OCI-LY3 (cell line): Measurements from ENCODE around the gene ITGBL1.

Experiments used
- H2AFZ ChIP-seq: fragments of 200-600, 300-600 bp; shearing (Covaris generic); 2 replicates; pipeline ENCODE4 v1.6.0; 2014; ENCODE audit warnings: antibody characterized with exemption, low read depth, low read length
- H3K27ac ChIP-seq: fragments of 200-600, 300-600 bp; sonication (generic); 2 replicates; pipeline ENCODE4 v1.5.1; 2014; ENCODE audit warnings: mild to moderate bottlenecking, low read length, moderate library complexity, mixed read lengths
- H3K27me3 ChIP-seq: fragments of 200-600, 300-600 bp; sonication (generic); 2 replicates; pipeline ENCODE4 v1.6.1; 2014; ENCODE audit warnings: low read depth, low read length, mixed read lengths
- H3K36me3 ChIP-seq: fragments of 200-600, 300-600 bp; sonication (generic); replicated peaks from 2 replicates; pipeline ENCODE3; 2014; ENCODE audit warnings: low read depth, low read length, mixed read lengths
- H3K4me1 ChIP-seq: fragments of 300-600, 200-600 bp; sonication (generic); 2 replicates; pipeline ENCODE4 v1.6.1; 2014; ENCODE audit warnings: low read length, mixed read lengths
- H3K4me2 ChIP-seq: fragments of 200-600, 300-600 bp; sonication (generic); 2 replicates; pipeline ENCODE4 v1.6.1; 2014; ENCODE audit warnings: low read length, mixed read lengths
- H3K4me3 ChIP-seq: fragments of 300-600, 200-600 bp; sonication (generic); 2 replicates; pipeline ENCODE4 v1.5.1; 2014; ENCODE audit warnings: antibody characterized with exemption, mild to moderate bottlenecking, low read length, moderate library complexity
- H3K79me2 ChIP-seq: fragments of 300-600, 200-600 bp; shearing (Covaris generic); 2 replicates; pipeline ENCODE4 v1.6.1; 2014; ENCODE audit warnings: mild to moderate bottlenecking, low read length, mixed read lengths
- H3K9ac ChIP-seq: fragments of 300-600, 200-600 bp; shearing (Covaris generic); 2 replicates; pipeline ENCODE4 v1.6.0; 2014; ENCODE audit warnings: mild to moderate bottlenecking, low read length, moderate library complexity
- H3K9me3 ChIP-seq: fragments of 200-600, 300-600 bp; shearing (Covaris generic); 2 replicates; pipeline ENCODE4 v1.6.1; 2014; ENCODE audit warnings: low read length, mixed read lengths; ENCODE audit not compliant: insufficient read depth
- H4K20me1 ChIP-seq: fragments of 200-600, 300-600 bp; sonication (generic); 2 replicates; pipeline ENCODE4 v1.6.1; 2016; ENCODE audit warnings: low read length, mixed read lengths; ENCODE audit not compliant: insufficient read depth
- EZH2phosphoT487 ChIP-seq: fragments of 200-600 bp; shearing (Covaris generic); IDR thresholded peaks from 2 replicates; pipeline ENCODE4 v1.6.1; 2018; ENCODE audit warnings: antibody characterized with exemption, mixed run types, low read depth
- TF ChIP-seq, protein P1 (sequence below): fragments of 200-600, 300-600 bp; sonication (generic); IDR thresholded peaks from 2 replicates; pipeline ENCODE4 v1.5.1; 2014; ENCODE audit warnings: antibody characterized with exemption, low read length, low read depth

Gene ITGBL1

GRCh38 chr13:101718496-101718895 is 266.0 kb downstream of the ITGBL1 start:
- no peak for TF ChIP-seq EZH2phosphoT487
- TF ChIP-seq, protein P1, sequence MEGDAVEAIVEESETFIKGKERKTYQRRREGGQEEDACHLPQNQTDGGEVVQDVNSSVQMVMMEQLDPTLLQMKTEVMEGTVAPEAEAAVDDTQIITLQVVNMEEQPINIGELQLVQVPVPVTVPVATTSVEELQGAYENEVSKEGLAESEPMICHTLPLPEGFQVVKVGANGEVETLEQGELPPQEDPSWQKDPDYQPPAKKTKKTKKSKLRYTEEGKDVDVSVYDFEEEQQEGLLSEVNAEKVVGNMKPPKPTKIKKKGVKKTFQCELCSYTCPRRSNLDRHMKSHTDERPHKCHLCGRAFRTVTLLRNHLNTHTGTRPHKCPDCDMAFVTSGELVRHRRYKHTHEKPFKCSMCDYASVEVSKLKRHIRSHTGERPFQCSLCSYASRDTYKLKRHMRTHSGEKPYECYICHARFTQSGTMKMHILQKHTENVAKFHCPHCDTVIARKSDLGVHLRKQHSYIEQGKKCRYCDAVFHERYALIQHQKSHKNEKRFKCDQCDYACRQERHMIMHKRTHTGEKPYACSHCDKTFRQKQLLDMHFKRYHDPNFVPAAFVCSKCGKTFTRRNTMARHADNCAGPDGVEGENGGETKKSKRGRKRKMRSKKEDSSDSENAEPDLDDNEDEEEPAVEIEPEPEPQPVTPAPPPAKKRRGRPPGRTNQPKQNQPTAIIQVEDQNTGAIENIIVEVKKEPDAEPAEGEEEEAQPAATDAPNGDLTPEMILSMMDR, result no peak
- Histone ChIP-seq H3K9ac (no peak overlapping the region), H3K4me2 (no peak overlapping the region), H3K27ac (no peak overlapping the region), H3K36me3 (no peaks in the 10 kb centered on the region), H3K27me3 (no peaks in the 10 kb centered on the region), H4K20me1 (no peaks in the 10 kb centered on the region), H2AFZ (no peak overlapping the region), H3K4me3 (no peak overlapping the region), H3K79me2 (no peaks in the 10 kb centered on the region), H3K9me3 (no peaks in the 10 kb centered on the region), H3K4me1 (no peaks in the 10 kb centered on the region)

GRCh38 chr13:101726681-101727080 is 274.2 kb downstream of the ITGBL1 start:
- no peaks in the 10 kb centered on the region for H3K36me3 ChIP-seq
- H3K9me3 ChIP-seq, result no peaks in the 10 kb centered on the region
- no peak overlapping the region for H2AFZ ChIP-seq
- peaks cover 3% of the 10 kb centered on the region; the same call in 1 of the 2 replicates for H3K27me3 ChIP-seq
- no peak overlapping the region for H3K9ac ChIP-seq
- peak overlapping the region; percentile 16; the same call in 1 of the 2 replicates for H3K4me2 ChIP-seq
- no peaks in the 10 kb centered on the region for H4K20me1 ChIP-seq
- no peaks in the 10 kb centered on the region for H3K4me1 ChIP-seq
- H3K79me2 ChIP-seq, result no peaks in the 10 kb centered on the region
- no peak overlapping the region for H3K4me3 ChIP-seq
- H3K27ac ChIP-seq, result no peak overlapping the region
- TF ChIP-seq EZH2phosphoT487, result no peak
- TF ChIP-seq, protein P1, result no peak

- H3K9me3 ChIP-seq, result no peaks in the 10 kb centered on the region
- H3K36me3 ChIP-seq, result no peaks in the 10 kb centered on the region
- no peak overlapping the region for H3K4me3 ChIP-seq
- H3K79me2 ChIP-seq, result no peaks in the 10 kb centered on the region
- no peak overlapping the region for H3K9ac ChIP-seq
- no peak overlapping the region for H3K4me2 ChIP-seq
- TF ChIP-seq EZH2phosphoT487, result no peak
- TF ChIP-seq, protein P1, result no peak
- H3K27me3 ChIP-seq, result peaks cover 3% of the 10 kb centered on the region; the same call in 1 of the 2 replicates
- H3K4me1 ChIP-seq, result no peaks in the 10 kb centered on the region
- H3K27ac ChIP-seq, result no peak overlapping the region
- H2AFZ ChIP-seq, result no peak overlapping the region
- no peaks in the 10 kb centered on the region for H4K20me1 ChIP-seq
Observed at GRCh38 chr13:101727118-101727517, 274.6 kb downstream of the ITGBL1 start.

DNA sequence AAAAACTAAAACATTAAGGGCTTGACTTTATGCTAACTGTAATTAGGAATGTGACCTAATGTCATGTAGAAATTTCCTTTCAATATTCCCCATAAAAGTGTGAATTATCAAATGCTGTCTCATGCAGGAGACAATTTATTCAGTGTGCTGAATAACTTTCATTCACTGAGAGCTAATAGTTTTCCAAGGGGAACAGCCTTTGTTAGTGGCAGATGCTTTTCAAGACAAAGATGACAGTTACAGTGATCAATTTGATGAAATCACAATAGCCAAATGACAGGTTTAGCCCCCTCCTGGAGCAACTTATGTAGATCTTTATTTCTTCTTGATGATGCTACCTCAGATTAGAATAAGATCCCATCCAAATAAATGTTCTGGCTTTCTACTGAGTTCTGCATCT is 275.5 kb downstream of the ITGBL1 start:
- peaks cover 3% of the 10 kb centered on the region; the same call in 1 of the 2 replicates for H3K27me3 ChIP-seq
- no peak overlapping the region for H3K9ac ChIP-seq
- H4K20me1 ChIP-seq, result no peaks in the 10 kb centered on the region
- no peaks in the 10 kb centered on the region for H3K79me2 ChIP-seq
- H2AFZ ChIP-seq, result no peak overlapping the region
- H3K27ac ChIP-seq, result no peak overlapping the region
- H3K4me3 ChIP-seq, result no peak overlapping the region
- no peak overlapping the region for H3K4me2 ChIP-seq
- H3K9me3 ChIP-seq, result no peaks in the 10 kb centered on the region
- TF ChIP-seq, protein P1, result no peak
- TF ChIP-seq EZH2phosphoT487, result no peak
- no peaks in the 10 kb centered on the region for H3K4me1 ChIP-seq
- H3K36me3 ChIP-seq, result no peaks in the 10 kb centered on the region
